ENCODE data around the gene SBK2. TPM values are rescaled to one million over a fixed set of nuclear protein-coding genes. Genes with fewer than 3 reads are reported as not detected.

SBK2 gene
- total and polyA plus RNA-seq, 4 donors = 0.31 TPM; not detected in 3

DNA sequence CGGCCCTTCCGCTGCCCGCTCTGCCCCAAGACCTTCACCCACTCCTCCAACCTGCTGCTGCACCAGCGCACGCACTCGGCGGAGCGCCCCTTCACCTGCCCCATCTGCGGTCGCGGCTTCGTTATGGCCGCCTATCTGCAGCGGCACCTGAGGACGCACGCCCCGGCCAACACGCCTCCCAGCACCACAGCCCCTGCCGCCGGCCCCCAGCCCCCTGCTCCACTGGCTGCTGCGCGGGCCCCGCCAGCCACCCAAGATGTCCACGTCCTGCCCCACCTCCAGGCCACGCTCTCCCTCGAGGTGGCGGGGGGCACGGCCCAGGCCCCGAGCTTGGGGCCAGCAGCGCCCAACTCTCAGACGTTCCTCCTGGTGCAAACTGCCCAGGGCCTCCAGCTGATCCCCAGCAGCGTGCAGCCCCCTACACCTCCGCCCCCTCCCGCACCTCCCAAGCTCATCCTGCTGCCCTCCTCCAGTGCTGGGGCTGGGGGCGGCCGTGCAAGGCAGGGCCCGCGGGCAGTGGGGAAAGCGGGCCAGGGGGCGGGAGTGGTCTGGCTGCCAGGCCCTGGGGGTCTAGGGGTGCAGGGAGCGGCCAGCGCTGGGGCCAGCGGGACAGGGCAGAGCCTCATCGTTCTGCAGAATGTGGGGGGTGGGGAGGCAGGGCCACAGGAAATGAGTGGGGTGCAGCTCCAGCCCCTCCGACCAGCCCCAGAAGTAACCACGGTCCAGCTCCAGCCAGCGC lies 53.8 kb downstream of the SBK2 start:
- Histone ChIP-seq H3K9me3 (ENCODE audit: control insufficient read depth in 4 of 4, insufficient read depth in 3 of 4, low read length in 3 of 4) (no peaks in the 10 kb centered on the region), H3K27ac (ENCODE audit: low read depth in 1 of 2, low read length in 1 of 2) (no peak overlapping the region), H3K9ac (ENCODE audit: insufficient read depth in 1 of 2, low read length in 2 of 2) (no peak overlapping the region), H3K27me3 (ENCODE audit: control insufficient read depth in 3 of 3, insufficient read depth in 3 of 3, low read length in 2 of 3) (no peaks in the 10 kb centered on the region), H3K4me3 (no peak overlapping the region), H3K36me3 (ENCODE audit: control insufficient read depth in 4 of 4, insufficient read depth in 4 of 4, low read length in 4 of 4) (peaks cover 0 to 26% (median 1%) of the 10 kb centered on the region in 4 donors), H3K4me1 (ENCODE audit: control insufficient read depth in 5 of 5, insufficient read depth in 5 of 5, low read length in 5 of 5) (peaks cover 4 to 33% (median 10%) of the 10 kb centered on the region in 5 donors)
- DNase-seq (no peak), ATAC-seq (ENCODE audit: insufficient read depth, low FRiP score) (no peak)
- 95 to 97% methylated on average over 47 of the region's 47 CpGs for WGBS, 2 donors
- TF ChIP-seq, protein P1, sequence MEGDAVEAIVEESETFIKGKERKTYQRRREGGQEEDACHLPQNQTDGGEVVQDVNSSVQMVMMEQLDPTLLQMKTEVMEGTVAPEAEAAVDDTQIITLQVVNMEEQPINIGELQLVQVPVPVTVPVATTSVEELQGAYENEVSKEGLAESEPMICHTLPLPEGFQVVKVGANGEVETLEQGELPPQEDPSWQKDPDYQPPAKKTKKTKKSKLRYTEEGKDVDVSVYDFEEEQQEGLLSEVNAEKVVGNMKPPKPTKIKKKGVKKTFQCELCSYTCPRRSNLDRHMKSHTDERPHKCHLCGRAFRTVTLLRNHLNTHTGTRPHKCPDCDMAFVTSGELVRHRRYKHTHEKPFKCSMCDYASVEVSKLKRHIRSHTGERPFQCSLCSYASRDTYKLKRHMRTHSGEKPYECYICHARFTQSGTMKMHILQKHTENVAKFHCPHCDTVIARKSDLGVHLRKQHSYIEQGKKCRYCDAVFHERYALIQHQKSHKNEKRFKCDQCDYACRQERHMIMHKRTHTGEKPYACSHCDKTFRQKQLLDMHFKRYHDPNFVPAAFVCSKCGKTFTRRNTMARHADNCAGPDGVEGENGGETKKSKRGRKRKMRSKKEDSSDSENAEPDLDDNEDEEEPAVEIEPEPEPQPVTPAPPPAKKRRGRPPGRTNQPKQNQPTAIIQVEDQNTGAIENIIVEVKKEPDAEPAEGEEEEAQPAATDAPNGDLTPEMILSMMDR (IDR thresholded peaks at IDR 0.05; ENCODE audit: control extremely low read depth, extremely low read depth) = no peak

DNA sequence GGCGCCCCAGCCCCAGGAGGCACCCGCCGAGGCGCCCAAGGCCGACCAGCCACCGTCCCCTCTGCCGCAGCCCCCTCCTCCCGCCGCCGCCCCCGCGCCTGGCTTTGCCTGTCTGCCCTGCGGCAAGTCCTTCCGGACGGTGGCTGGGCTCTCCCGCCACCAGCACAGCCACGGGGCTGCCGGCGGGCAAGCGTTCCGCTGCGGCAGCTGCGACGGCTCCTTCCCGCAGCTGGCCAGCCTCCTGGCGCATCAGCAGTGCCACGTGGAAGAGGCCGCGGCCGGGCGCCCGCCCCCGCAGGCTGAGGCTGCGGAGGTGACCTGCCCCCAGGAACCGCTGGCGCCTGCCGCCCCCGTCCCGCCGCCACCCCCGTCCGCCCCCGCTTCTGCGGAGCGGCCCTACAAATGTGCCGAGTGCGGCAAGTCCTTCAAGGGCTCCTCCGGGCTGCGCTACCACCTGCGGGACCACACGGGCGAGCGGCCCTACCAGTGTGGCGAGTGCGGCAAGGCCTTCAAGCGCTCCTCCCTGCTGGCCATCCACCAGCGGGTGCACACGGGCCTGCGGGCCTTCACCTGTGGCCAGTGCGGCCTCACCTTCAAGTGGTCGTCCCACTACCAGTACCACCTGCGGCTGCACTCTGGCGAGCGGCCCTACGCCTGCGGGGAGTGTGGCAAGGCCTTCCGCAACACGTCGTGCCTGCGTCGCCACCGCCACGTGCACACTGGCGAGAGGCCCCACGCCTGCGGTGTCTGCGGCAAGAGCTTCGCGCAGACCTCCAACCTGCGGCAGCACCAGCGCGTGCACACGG lies 54.6 kb downstream of the SBK2 start:
- Histone ChIP-seq H3K4me1 (ENCODE audit: control insufficient read depth in 5 of 5, insufficient read depth in 5 of 5, low read length in 5 of 5) (peaks cover 4 to 33% (median 10%) of the 10 kb centered on the region in 5 donors), H3K36me3 (ENCODE audit: control insufficient read depth in 4 of 4, insufficient read depth in 4 of 4, low read length in 4 of 4) (peaks cover 0 to 26% (median 1%) of the 10 kb centered on the region in 4 donors), H3K4me3 (no peak overlapping the region), H3K9ac (ENCODE audit: insufficient read depth in 1 of 2, low read length in 2 of 2) (no peak overlapping the region), H3K27ac (ENCODE audit: low read depth in 1 of 2, low read length in 1 of 2) (no peak overlapping the region), H3K9me3 (ENCODE audit: control insufficient read depth in 4 of 4, insufficient read depth in 3 of 4, low read length in 3 of 4) (no peaks in the 10 kb centered on the region), H3K27me3 (ENCODE audit: control insufficient read depth in 3 of 3, insufficient read depth in 3 of 3, low read length in 2 of 3) (no peaks in the 10 kb centered on the region)
- TF ChIP-seq, protein P1 (IDR thresholded peaks at IDR 0.05; ENCODE audit: control extremely low read depth, extremely low read depth) = no peak
- DNase-seq = no peak
- WGBS, 2 donors = 96% methylated on average over 76 to 83 of the region's 83 CpGs
- no peak for ATAC-seq (ENCODE audit: insufficient read depth, low FRiP score)

DNA sequence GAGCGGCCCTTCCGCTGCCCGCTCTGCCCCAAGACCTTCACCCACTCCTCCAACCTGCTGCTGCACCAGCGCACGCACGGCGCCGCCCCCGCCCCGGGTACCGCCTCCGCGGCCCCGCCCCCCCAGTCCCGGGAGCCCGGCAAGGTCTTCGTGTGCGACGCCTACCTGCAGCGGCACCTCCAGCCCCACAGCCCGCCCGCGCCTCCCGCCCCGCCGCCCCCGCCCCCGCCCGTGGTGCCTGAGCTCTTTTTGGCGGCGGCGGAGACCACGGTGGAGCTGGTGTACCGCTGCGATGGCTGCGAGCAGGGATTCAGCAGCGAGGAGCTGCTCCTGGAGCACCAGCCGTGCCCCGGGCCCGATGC lies 55.2 kb downstream of the SBK2 start:
- no peaks in the 10 kb centered on the region for H3K27me3 ChIP-seq (ENCODE audit: control insufficient read depth in 3 of 3, insufficient read depth in 3 of 3, low read length in 2 of 3)
- H3K4me1 ChIP-seq (ENCODE audit: control insufficient read depth in 5 of 5, insufficient read depth in 5 of 5, low read length in 5 of 5) = peaks cover 4 to 29% (median 10%) of the 10 kb centered on the region in 5 donors
- no peak overlapping the region for H3K9ac ChIP-seq (ENCODE audit: insufficient read depth in 1 of 2, low read length in 2 of 2)

More for the DNA sequence above, 55.2 kb downstream of the SBK2 start:
- no peak for DNase-seq
- TF ChIP-seq, protein P1 (IDR thresholded peaks at IDR 0.05; ENCODE audit: control extremely low read depth, extremely low read depth) = no peak
- Histone ChIP-seq H3K36me3 (ENCODE audit: control insufficient read depth in 4 of 4, insufficient read depth in 4 of 4, low read length in 4 of 4) (peaks cover 0 to 26% (median 1%) of the 10 kb centered on the region in 4 donors), H3K4me3 (no peak overlapping the region), H3K9me3 (ENCODE audit: control insufficient read depth in 4 of 4, insufficient read depth in 3 of 4, low read length in 3 of 4) (no peaks in the 10 kb centered on the region), H3K27ac (ENCODE audit: low read depth in 1 of 2, low read length in 1 of 2) (no peak overlapping the region)
- WGBS, 2 donors = 88 to 91% methylated on average over 21 to 40 of the region's 40 CpGs
- ATAC-seq (ENCODE audit: insufficient read depth, low FRiP score) = no peak

All from lung (tissue), 12 donors.